HS-5 (cell line): ENCODE measurements around the gene SLC38A8.

Experiments
- DNase-seq: peaks from one replicate; pipeline ENCODE4 v3.0.0-alpha.2; 2012; ENCODE audit warnings: low read depth

SLC38A8 gene

GRCh38 chr16:83969771-83970429, 72.7 kb downstream of the SLC38A8 start:
- DNase-seq, result no peak

- DNase-seq, result no peak
Measured at GRCh38 chr16:83968891-83969649, 73.5 kb downstream of the SLC38A8 start.

- DNase-seq, result no peak
Measured at GRCh38 chr16:83968306-83968851, 74.2 kb downstream of the SLC38A8 start.

- DNase-seq, result no peak
Measured at GRCh38 chr16:83967838-83968305, 74.7 kb downstream of the SLC38A8 start, which contains the start of gene NECAB2. NECAB2 (plus strand) TSS chr16:83968244; CDS start chr16:83968649, 405 bp downstream.

GRCh38 chr16:83967091-83967490, 75.5 kb downstream of the SLC38A8 start:
- no peak for DNase-seq

- no peak for DNase-seq
Measured at GRCh38 chr16:83966153-83966696, 76.4 kb downstream of the SLC38A8 start.

GRCh38 chr16:83965444-83966152, 77.0 kb downstream of the SLC38A8 start:
- no peak for DNase-seq

- no peak for DNase-seq
Measured at GRCh38 chr16:83964684-83965443, 77.7 kb downstream of the SLC38A8 start.

GRCh38 chr16:83963277-83964119, 79.1 kb downstream of the SLC38A8 start:
- no peak for DNase-seq

- DNase-seq, result no peak
Measured at GRCh38 chr16:83961591-83961990, 81.0 kb downstream of the SLC38A8 start.

- DNase-seq, result no peak
Measured at GRCh38 chr16:83960521-83961249, 81.9 kb downstream of the SLC38A8 start.
